ENCODE data around the gene SPRR2G. TPM values are rescaled to one million over a fixed set of nuclear protein-coding genes. Genes with fewer than 3 reads are reported as not detected.

Gene SPRR2G
- total RNA-seq: not detected in 2 replicates

GRCh38 chr1:153150846-153151245 is at the start of gene SPRR2G:
Gene SPRR2G, minus strand, starts transcription at chr1:153150890. Its CDS starts 780 bp downstream, at chr1:153150110.

GRCh38 chr1:153113416-153113815 is 37.3 kb downstream of the SPRR2G start, which contains the start of gene SPRR2F:
Gene SPRR2F, minus strand, starts transcription at chr1:153113516. Its CDS starts 783 bp downstream, at chr1:153112733.

Small RNA genes within 50 kb of the gene (small RNA-seq; reads per million reads assigned to genes)
- not detected for gene SPRR2C (ENCODE audit: low replicate concordance)

Other genes starting within 250 kb of the SPRR2G start
- 0.14 TPM in 1 of 2 replicates, not detected in the other for gene IVL, start 242.3 kb downstream of the SPRR2G start, total RNA-seq
- gene SPRR5, start 203.7 kb downstream of the SPRR2G start, total RNA-seq: not detected in 2 replicates
- not detected in 2 replicates for gene SPRR4, start 180.2 kb downstream of the SPRR2G start, total RNA-seq
- gene SPRR1A, start 166.8 kb downstream of the SPRR2G start, total RNA-seq: not detected in 2 replicates
- not detected in 2 replicates for gene SPRR3, start 149.1 kb downstream of the SPRR2G start, total RNA-seq
- not detected in 2 replicates for gene SPRR1B, start 119.7 kb downstream of the SPRR2G start, total RNA-seq
- not detected in 2 replicates for gene SPRR2D, start 109.8 kb downstream of the SPRR2G start, total RNA-seq
- gene SPRR2A, start 93.4 kb downstream of the SPRR2G start, total RNA-seq: not detected in 2 replicates
- gene SPRR2B, start 79.3 kb downstream of the SPRR2G start, total RNA-seq: not detected in 2 replicates
- gene SPRR2E, start 56.4 kb downstream of the SPRR2G start, total RNA-seq: not detected in 2 replicates
- not detected in 2 replicates for gene SPRR2F, start 37.4 kb downstream of the SPRR2G start, total RNA-seq
- not detected in 2 replicates for gene LELP1, start 52.5 kb upstream of the SPRR2G start, total RNA-seq
- gene PRR9, start 66.7 kb upstream of the SPRR2G start, total RNA-seq: 0.22 and 0.29 TPM in 2 replicates
- not detected in 2 replicates for gene LORICRIN, start 108.8 kb upstream of the SPRR2G start, total RNA-seq
- gene PGLYRP3, start 162.1 kb upstream of the SPRR2G start, total RNA-seq: not detected in 2 replicates
- gene PGLYRP4, start 198.0 kb upstream of the SPRR2G start, total RNA-seq: not detected in 2 replicates
- not detected in 2 replicates for gene S100A9, start 207.0 kb upstream of the SPRR2G start, total RNA-seq
- gene S100A12, start 224.7 kb upstream of the SPRR2G start, total RNA-seq: not detected in 2 replicates
- not detected in 2 replicates for gene S100A8, start 240.2 kb upstream of the SPRR2G start, total RNA-seq